ENCODE results near the gene GNG14. TPM values are rescaled to one million over a fixed set of nuclear protein-coding genes. Genes with fewer than 3 reads are reported as not detected.

GNG14 gene
- total and polyA plus RNA-seq, 2 of the 13 experiments (the other 11 are each of a cell fraction or from before 2014, with no cell fraction given), result not detected

DNA sequence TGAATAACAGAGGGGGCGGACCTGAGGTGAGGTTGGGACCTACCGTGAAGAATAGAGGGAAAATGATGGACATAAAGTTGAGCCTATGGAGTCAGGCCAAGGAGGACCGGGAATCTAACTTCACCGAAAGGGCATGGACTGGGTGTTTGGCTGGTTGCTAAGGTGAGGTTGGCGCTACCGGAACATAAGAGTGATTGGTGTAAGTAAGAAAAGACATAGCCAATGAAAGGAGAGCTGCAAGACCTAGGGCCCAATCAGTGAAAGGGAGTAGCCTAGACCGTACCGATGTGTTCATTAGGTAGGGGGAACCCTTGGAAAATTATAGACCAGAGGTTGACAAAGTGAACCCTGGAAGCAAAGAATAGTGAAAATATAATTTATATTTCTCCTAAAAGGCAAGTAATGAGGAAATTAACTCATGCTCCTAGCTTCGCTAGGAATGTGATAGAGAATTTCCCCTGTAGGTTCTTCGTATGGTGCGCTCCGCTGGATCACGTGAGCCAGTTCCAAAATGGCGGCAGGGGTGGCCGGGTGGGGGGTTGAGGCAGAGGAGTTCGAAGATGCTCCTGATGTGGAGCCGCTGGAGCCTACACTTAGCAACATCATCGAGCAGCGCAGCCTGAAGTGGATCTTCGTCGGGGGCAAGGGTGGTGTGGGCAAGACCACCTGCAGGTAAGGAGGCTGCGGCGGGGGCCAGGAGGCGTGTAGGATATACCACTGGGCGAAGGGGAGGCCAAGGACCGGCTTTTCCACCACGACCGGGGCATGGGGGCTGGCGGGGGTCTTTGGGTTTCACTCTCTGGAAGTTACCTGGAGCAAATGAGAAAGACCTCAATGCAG is 49.4 kb downstream of the GNG14 start, which contains the start of gene GET3 (continued):
- TF ChIP-seq, protein P1, sequence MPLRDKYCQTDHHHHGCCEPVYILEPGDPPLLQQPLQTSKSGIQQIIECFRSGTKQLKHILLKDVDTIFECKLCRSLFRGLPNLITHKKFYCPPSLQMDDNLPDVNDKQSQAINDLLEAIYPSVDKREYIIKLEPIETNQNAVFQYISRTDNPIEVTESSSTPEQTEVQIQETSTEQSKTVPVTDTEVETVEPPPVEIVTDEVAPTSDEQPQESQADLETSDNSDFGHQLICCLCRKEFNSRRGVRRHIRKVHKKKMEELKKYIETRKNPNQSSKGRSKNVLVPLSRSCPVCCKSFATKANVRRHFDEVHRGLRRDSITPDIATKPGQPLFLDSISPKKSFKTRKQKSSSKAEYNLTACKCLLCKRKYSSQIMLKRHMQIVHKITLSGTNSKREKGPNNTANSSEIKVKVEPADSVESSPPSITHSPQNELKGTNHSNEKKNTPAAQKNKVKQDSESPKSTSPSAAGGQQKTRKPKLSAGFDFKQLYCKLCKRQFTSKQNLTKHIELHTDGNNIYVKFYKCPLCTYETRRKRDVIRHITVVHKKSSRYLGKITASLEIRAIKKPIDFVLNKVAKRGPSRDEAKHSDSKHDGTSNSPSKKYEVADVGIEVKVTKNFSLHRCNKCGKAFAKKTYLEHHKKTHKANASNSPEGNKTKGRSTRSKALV (CRISPR knock-in tag; IDR thresholded peaks at IDR 0.05), result no peak
- TF ChIP-seq FOXP1 (IDR thresholded peaks at IDR 0.05) (no peak), FOXP1 (CRISPR knock-in tag; IDR thresholded peaks at IDR 0.05) (no peak), TRIM24 (CRISPR knock-in tag; IDR thresholded peaks at IDR 0.05) (no peak), ZNF792 (CRISPR knock-in tag; IDR thresholded peaks at IDR 0.05) (no peak; the same call in 1 of the 2 replicates), HNRNPLL (IDR thresholded peaks at IDR 0.05; ENCODE audit: low read depth, low read length, poor library complexity, severe bottlenecking) (peak; percentile 33), ZNF136 (CRISPR knock-in tag; IDR thresholded peaks at IDR 0.05; ENCODE audit: low read depth) (no peak), ZNF816 (CRISPR knock-in tag; IDR thresholded peaks at IDR 0.05; ENCODE audit: borderline replicate concordance) (no peak), ZNF484 (CRISPR knock-in tag; IDR thresholded peaks at IDR 0.05; ENCODE audit: borderline replicate concordance, low read depth) (no peak), SETDB1 (CRISPR knock-in tag; IDR thresholded peaks at IDR 0.05; ENCODE audit: borderline replicate concordance) (no peak), STAG1 (CRISPR knock-in tag; IDR thresholded peaks at IDR 0.05) (no peak), KLF9 (CRISPR knock-in tag; IDR thresholded peaks at IDR 0.05; ENCODE audit: low read depth) (no peak), ZNF382 (CRISPR knock-in tag; IDR thresholded peaks at IDR 0.05; ENCODE audit: borderline replicate concordance) (no peak), CENPX (CRISPR knock-in tag; IDR thresholded peaks at IDR 0.05) (no peak), NR2F1 (CRISPR knock-in tag; IDR thresholded peaks at IDR 0.05) (no peak), NBN (conservative IDR thresholded peaks at IDR 0.05) (no peak), ISL2 (CRISPR knock-in tag; IDR thresholded peaks at IDR 0.05) (no peak), SCMH1 (CRISPR knock-in tag; IDR thresholded peaks at IDR 0.05; ENCODE audit: borderline replicate concordance) (no peak), GATAD2A (CRISPR knock-in tag; IDR thresholded peaks at IDR 0.05) (no peak)
- TF ChIP-seq, protein P2, sequence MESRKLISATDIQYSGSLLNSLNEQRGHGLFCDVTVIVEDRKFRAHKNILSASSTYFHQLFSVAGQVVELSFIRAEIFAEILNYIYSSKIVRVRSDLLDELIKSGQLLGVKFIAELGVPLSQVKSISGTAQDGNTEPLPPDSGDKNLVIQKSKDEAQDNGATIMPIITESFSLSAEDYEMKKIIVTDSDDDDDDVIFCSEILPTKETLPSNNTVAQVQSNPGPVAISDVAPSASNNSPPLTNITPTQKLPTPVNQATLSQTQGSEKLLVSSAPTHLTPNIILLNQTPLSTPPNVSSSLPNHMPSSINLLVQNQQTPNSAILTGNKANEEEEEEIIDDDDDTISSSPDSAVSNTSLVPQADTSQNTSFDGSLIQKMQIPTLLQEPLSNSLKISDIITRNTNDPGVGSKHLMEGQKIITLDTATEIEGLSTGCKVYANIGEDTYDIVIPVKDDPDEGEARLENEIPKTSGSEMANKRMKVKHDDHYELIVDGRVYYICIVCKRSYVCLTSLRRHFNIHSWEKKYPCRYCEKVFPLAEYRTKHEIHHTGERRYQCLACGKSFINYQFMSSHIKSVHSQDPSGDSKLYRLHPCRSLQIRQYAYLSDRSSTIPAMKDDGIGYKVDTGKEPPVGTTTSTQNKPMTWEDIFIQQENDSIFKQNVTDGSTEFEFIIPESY (CRISPR knock-in tag; IDR thresholded peaks at IDR 0.05), result 0 out of 2 replicates have a peak, but pooled peaks have one; percentile 25
- TF ChIP-seq, protein P3, sequence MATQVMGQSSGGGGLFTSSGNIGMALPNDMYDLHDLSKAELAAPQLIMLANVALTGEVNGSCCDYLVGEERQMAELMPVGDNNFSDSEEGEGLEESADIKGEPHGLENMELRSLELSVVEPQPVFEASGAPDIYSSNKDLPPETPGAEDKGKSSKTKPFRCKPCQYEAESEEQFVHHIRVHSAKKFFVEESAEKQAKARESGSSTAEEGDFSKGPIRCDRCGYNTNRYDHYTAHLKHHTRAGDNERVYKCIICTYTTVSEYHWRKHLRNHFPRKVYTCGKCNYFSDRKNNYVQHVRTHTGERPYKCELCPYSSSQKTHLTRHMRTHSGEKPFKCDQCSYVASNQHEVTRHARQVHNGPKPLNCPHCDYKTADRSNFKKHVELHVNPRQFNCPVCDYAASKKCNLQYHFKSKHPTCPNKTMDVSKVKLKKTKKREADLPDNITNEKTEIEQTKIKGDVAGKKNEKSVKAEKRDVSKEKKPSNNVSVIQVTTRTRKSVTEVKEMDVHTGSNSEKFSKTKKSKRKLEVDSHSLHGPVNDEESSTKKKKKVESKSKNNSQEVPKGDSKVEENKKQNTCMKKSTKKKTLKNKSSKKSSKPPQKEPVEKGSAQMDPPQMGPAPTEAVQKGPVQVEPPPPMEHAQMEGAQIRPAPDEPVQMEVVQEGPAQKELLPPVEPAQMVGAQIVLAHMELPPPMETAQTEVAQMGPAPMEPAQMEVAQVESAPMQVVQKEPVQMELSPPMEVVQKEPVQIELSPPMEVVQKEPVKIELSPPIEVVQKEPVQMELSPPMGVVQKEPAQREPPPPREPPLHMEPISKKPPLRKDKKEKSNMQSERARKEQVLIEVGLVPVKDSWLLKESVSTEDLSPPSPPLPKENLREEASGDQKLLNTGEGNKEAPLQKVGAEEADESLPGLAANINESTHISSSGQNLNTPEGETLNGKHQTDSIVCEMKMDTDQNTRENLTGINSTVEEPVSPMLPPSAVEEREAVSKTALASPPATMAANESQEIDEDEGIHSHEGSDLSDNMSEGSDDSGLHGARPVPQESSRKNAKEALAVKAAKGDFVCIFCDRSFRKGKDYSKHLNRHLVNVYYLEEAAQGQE (IDR thresholded peaks at IDR 0.05; ENCODE audit: borderline replicate concordance in 1 of 2, low read depth in 1 of 2, low read length in 2 of 2), result peak in 1 of 2 experiments; percentile 38; a peak in 1 of 4 replicates
- TF ChIP-seq, protein P4, sequence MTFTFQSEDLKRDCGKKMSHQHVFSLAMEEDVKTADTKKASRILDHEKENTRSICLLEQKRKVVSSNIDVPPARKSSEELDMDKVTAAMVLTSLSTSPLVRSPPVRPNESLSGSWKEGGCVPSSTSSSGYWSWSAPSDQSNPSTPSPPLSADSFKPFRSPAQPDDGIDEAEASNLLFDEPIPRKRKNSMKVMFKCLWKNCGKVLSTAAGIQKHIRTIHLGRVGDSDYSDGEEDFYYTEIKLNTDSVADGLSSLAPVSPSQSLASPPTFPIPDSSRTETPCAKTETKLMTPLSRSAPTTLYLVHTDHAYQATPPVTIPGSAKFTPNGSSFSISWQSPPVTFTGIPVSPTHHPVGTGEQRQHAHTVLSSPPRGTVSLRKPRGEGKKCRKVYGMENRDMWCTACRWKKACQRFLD (CRISPR knock-in tag; IDR thresholded peaks at IDR 0.05; ENCODE audit: borderline replicate concordance), result 0 out of 2 replicates have a peak, but pooled peaks have one; percentile 50
